ENCODE data around the gene TEKTIP1.

The TEKTIP1 gene

GRCh38 chr19:3538965-3539755, at the start of gene TEKTIP1:
Gene TEKTIP1 (plus strand): TSS chr19:3539174. CDS start chr19:3539178, 4 bp downstream.
- no peak for DNase-seq (ENCODE audit: low read depth)
- H3K4me3 ChIP-seq (replicated peaks; ENCODE audit: low read depth, low read length): no peak within 1 kb of the TSS
- TF ChIP-seq, protein P1, sequence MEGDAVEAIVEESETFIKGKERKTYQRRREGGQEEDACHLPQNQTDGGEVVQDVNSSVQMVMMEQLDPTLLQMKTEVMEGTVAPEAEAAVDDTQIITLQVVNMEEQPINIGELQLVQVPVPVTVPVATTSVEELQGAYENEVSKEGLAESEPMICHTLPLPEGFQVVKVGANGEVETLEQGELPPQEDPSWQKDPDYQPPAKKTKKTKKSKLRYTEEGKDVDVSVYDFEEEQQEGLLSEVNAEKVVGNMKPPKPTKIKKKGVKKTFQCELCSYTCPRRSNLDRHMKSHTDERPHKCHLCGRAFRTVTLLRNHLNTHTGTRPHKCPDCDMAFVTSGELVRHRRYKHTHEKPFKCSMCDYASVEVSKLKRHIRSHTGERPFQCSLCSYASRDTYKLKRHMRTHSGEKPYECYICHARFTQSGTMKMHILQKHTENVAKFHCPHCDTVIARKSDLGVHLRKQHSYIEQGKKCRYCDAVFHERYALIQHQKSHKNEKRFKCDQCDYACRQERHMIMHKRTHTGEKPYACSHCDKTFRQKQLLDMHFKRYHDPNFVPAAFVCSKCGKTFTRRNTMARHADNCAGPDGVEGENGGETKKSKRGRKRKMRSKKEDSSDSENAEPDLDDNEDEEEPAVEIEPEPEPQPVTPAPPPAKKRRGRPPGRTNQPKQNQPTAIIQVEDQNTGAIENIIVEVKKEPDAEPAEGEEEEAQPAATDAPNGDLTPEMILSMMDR (IDR thresholded peaks at IDR 0.05; ENCODE audit: low read length, missing control alignments): no peak

DNA sequence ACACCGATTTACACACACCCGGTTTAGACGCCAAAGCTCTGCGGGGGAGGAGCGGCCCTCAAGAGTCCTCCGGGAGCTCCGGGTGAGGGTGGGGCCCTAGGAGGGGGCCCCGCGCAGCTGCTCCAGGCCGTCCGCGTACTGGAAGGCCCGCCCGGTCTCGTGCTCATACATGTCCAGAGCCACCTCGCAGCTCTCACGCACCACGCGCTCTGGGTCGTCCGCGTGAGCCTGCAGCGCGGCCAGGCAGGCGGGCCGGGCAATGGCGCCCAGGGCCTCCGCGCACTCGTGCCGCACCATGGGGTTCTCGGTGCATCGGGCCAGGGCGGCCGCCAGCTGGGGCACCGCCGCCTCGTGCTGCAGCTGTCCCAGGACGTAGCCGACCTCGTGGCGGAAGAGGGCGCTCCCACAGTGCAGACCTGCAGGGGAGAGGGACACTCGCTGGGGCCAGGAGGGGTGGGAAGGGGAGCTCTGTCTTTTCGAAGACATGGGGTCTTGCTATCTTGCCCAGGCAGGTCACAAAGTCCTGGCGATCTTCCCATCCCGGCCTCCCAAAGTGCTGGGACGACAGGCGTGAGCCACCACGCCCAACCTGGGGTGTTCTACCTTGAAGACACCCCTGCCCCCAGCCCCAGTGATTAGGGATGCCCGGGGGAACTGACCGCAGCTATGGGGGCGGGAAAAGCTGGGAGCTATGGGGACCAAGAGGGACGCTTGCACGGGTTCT, 47.4 kb upstream of the TEKTIP1 start:
- TF ChIP-seq, protein P1 (IDR thresholded peaks at IDR 0.05; ENCODE audit: low read length, missing control alignments): no peak
- no peak overlapping the region for H3K4me3 ChIP-seq (replicated peaks; ENCODE audit: low read depth, low read length)
- DNase-seq (ENCODE audit: low read depth): no peak

GRCh38 chr19:3492131-3492839, 46.7 kb upstream of the TEKTIP1 start:
- TF ChIP-seq, protein P1 (IDR thresholded peaks at IDR 0.05; ENCODE audit: low read length, missing control alignments): no peak
- DNase-seq (ENCODE audit: low read depth): no peak
- H3K4me3 ChIP-seq (replicated peaks; ENCODE audit: low read depth, low read length): no peak overlapping the region

DNA sequence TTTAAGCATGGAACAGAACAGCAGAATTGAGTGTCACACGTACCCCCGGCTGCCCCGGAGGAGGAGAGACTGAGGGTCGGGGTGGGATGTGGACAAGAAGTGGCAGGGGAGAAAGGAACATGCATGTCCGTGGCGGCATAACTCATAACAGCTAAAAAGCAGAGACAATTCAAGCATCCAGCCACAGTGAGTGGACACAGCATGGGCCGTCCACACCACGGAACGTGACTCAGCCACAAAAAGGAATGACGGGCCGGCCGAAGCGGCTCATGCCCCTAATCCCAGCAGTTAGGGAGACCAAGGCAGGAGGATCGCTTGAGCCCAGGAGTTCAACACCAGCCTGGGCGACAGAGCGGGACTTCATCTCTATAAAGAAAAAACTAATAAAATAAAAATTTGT, 46.1 kb upstream of the TEKTIP1 start:
- no peak overlapping the region for H3K4me3 ChIP-seq (replicated peaks; ENCODE audit: low read depth, low read length)
- TF ChIP-seq, protein P1 (IDR thresholded peaks at IDR 0.05; ENCODE audit: low read length, missing control alignments): no peak
- no peak for DNase-seq (ENCODE audit: low read depth)

- DNase-seq (ENCODE audit: low read depth): no peak
- TF ChIP-seq, protein P1 (IDR thresholded peaks at IDR 0.05; ENCODE audit: low read length, missing control alignments): no peak
Observed at GRCh38 chr19:3493651-3494050, 45.3 kb upstream of the TEKTIP1 start.

DNA sequence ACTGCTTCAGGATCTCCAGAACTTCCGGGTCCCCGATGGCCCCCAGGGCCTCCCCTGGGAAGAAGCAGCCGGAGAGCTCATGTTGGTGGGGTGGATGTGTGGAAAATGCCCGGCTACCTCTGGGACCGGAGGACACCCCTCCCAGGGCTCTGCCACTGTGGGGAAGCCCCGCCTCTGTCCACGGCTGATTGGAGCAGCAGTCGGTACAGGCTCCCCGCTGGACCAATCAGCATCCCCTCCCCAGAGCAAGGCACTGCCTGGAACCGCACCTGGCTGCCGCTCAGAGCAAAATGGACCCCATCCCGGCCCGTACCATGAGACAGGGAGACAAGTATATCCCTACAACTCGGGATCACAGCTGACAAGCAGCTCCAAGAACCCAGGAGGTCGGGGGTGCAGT, 44.9 kb upstream of the TEKTIP1 start:
- TF ChIP-seq, protein P1 (IDR thresholded peaks at IDR 0.05; ENCODE audit: low read length, missing control alignments): no peak
- H3K4me3 ChIP-seq (replicated peaks; ENCODE audit: low read depth, low read length): no peak overlapping the region
- no peak for DNase-seq (ENCODE audit: low read depth)

More at GRCh38 chr19:3493651-3494050, 45.3 kb upstream of the TEKTIP1 start:
- no peak overlapping the region for H3K4me3 ChIP-seq (replicated peaks; ENCODE audit: low read depth, low read length)
